Neural crest cell (in vitro differentiated cells): ENCODE results near the gene THG1L. TPM values are rescaled to one million over a fixed set of nuclear protein-coding genes. Genes with fewer than 3 reads are reported as not detected.
"Not testable (repeated sequence)": the region's sequence is repeated elsewhere in the genome, so short reads cannot be mapped to it uniquely, and the experiment has no call there.

Experiments used
- DNase-seq: peaks from one replicate; pipeline ENCODE4 v3.0.0; 2021; ENCODE audit warnings: low read depth, mixed read lengths, low spot score
- H3K27ac Mint-ChIP-seq: one replicate; pipeline ENCODE4 v1.8.0; 2021; ENCODE audit warnings: mild to moderate bottlenecking, mixed read lengths; ENCODE audit not compliant: unreplicated experiment
- H3K27me3 Mint-ChIP-seq: 2 replicates; pipeline ENCODE4 v1.8.0; 2021; ENCODE audit warnings: low read depth, mild to moderate bottlenecking, mixed read lengths
- H3K36me3 Mint-ChIP-seq: 2 replicates; pipeline ENCODE4 v1.8.0; 2021; ENCODE audit warnings: low read depth, mild to moderate bottlenecking, mixed read lengths
- H3K4me1 Mint-ChIP-seq: 2 replicates; pipeline ENCODE4 v1.8.0; 2021; ENCODE audit warnings: mixed read lengths
- H3K4me3 Mint-ChIP-seq: one replicate; pipeline ENCODE4 v1.8.0; 2021; ENCODE audit warnings: mild to moderate bottlenecking, mixed read lengths
- H3K9me3 Mint-ChIP-seq: 2 replicates; pipeline ENCODE4 v1.8.0; 2021; ENCODE audit warnings: mixed read lengths
- CTCF ChIP-seq: fragments of 200-600 bp; sonication (generic); conservative IDR thresholded peaks from 2 replicates; pipeline ENCODE4 v1.5.0; 2021; ENCODE audit warnings: antibody characterized with exemption, mild to moderate bottlenecking
- total RNA-seq: library from RNA; stranded (reverse); gene quantifications from 2 replicates; pipeline ENCODE4 v1.2.1, GENCODE V29; 2021

THG1L gene
- total RNA-seq, 1 donor from 2014 or later = 19.5 TPM

GRCh38 chr5:157719245-157719644 is 12.0 kb upstream of the THG1L start:
- Mint-ChIP-seq H3K9me3 (peaks cover 5% of the 10 kb centered on the region), H3K27me3 (no peaks in the 10 kb centered on the region), H3K36me3 (peaks cover 7% of the 10 kb centered on the region), H3K4me1 (peaks cover 5% of the 10 kb centered on the region), H3K4me3 (no peak overlapping the region), H3K27ac (no peak overlapping the region)
- DNase-seq = no peak
- no peak for TF ChIP-seq CTCF

GRCh38 chr5:157721159-157721558 is 10.1 kb upstream of the THG1L start:
- Mint-ChIP-seq H3K9me3 (peaks cover 8% of the 10 kb centered on the region), H3K4me1 (peaks cover 5% of the 10 kb centered on the region), H3K4me3 (no peak overlapping the region), H3K27ac (no peak overlapping the region), H3K36me3 (peaks cover 7% of the 10 kb centered on the region), H3K27me3 (no peaks in the 10 kb centered on the region)
- TF ChIP-seq CTCF = no peak
- DNase-seq = no peak

- H3K9me3 Mint-ChIP-seq, H3K27ac Mint-ChIP-seq, H3K36me3 Mint-ChIP-seq, DNase-seq, H3K4me1 Mint-ChIP-seq, H3K4me3 Mint-ChIP-seq, H3K27me3 Mint-ChIP-seq: not testable (repeated sequence)
Measured at GRCh38 chr5:157722895-157723294, 8.3 kb upstream of the THG1L start.

GRCh38 chr5:157726607-157727006 is 4.6 kb upstream of the THG1L start:
- not testable (repeated sequence) for H3K27me3 Mint-ChIP-seq, H3K4me1 Mint-ChIP-seq, DNase-seq, H3K27ac Mint-ChIP-seq, H3K9me3 Mint-ChIP-seq, H3K4me3 Mint-ChIP-seq, H3K36me3 Mint-ChIP-seq

GRCh38 chr5:157727858-157728257 is 3.4 kb upstream of the THG1L start:
- not testable (repeated sequence) for DNase-seq, H3K27ac Mint-ChIP-seq, H3K36me3 Mint-ChIP-seq, H3K9me3 Mint-ChIP-seq, H3K27me3 Mint-ChIP-seq
- Mint-ChIP-seq H3K4me3 (peak overlapping the region; percentile 31), H3K4me1 (peaks cover 21% of the 10 kb centered on the region)

GRCh38 chr5:157729858-157730257 is 1.4 kb upstream of the THG1L start:
- Mint-ChIP-seq H3K4me1 (peaks cover 24% of the 10 kb centered on the region), H3K27ac (no peak overlapping the region), H3K4me3 (peak overlapping the region; percentile 47), H3K27me3 (no peaks in the 10 kb centered on the region), H3K36me3 (peaks cover 2% of the 10 kb centered on the region), H3K9me3 (peaks cover 3% of the 10 kb centered on the region)
- no peak for TF ChIP-seq CTCF
- no peak for DNase-seq

GRCh38 chr5:157730900-157731271 is 334 bp upstream of the THG1L start:
- DNase-seq = no peak
- no peaks in the 10 kb centered on the region for H3K9me3 Mint-ChIP-seq
- peak overlapping the region; percentile 96 for H3K4me3 Mint-ChIP-seq
- peaks cover 24% of the 10 kb centered on the region for H3K4me1 Mint-ChIP-seq
- peaks cover 2% of the 10 kb centered on the region for H3K36me3 Mint-ChIP-seq
- TF ChIP-seq CTCF = no peak
- peak overlapping the region; percentile 98 for H3K27ac Mint-ChIP-seq
- H3K27me3 Mint-ChIP-seq = no peaks in the 10 kb centered on the region
